Hippocampal formation (tissue), 2 donors: ENCODE measurements around the gene ADD2.
A peak's percentile ranks its signal among the peaks of the same experiment; 100 is the strongest.

Source experiments
- DNase-seq, 2 donors: peaks; one replicate each; lab custom pipeline; 2025; lab: John Stamatoyannopoulos, UW

ADD2 gene

GRCh38 chr2:70785137-70785911 is 17.3 kb upstream of the ADD2 start:
- DNase-seq, result peak; percentile 16 to 62

GRCh38 chr2:70784320-70784719 is 16.3 kb upstream of the ADD2 start:
- no peak for DNase-seq

GRCh38 chr2:70779911-70780545 is 12.0 kb upstream of the ADD2 start:
- DNase-seq, result no peak

- DNase-seq, result no peak
Observed at GRCh38 chr2:70779491-70779890, 11.5 kb upstream of the ADD2 start.

GRCh38 chr2:70778676-70779075 is 10.7 kb upstream of the ADD2 start:
- no peak for DNase-seq

GRCh38 chr2:70777450-70777849 is 9.4 kb upstream of the ADD2 start:
- DNase-seq, result no peak

GRCh38 chr2:70776266-70776665 is 8.3 kb upstream of the ADD2 start:
- no peak for DNase-seq

- DNase-seq, result no peak
Observed at GRCh38 chr2:70775141-70775540, 7.1 kb upstream of the ADD2 start.

GRCh38 chr2:70772486-70773155 is 4.6 kb upstream of the ADD2 start:
- DNase-seq, result no peak

- no peak for DNase-seq
Observed at GRCh38 chr2:70771446-70771845, 3.4 kb upstream of the ADD2 start.

GRCh38 chr2:70769450-70769849 is 1.4 kb upstream of the ADD2 start:
- no peak for DNase-seq

GRCh38 chr2:70768590-70769085 is 638 bp upstream of the ADD2 start:
- DNase-seq, result no peak

- DNase-seq, result no peak
Observed at GRCh38 chr2:70767079-70767698, 811 bp downstream of the ADD2 start.

GRCh38 chr2:70766357-70767078 is 1.5 kb downstream of the ADD2 start:
- no peak for DNase-seq

GRCh38 chr2:70765507-70765906 is 2.5 kb downstream of the ADD2 start:
- no peak for DNase-seq

GRCh38 chr2:70759446-70759845 is 8.6 kb downstream of the ADD2 start:
- DNase-seq, result no peak

GRCh38 chr2:70757966-70758365 is 10.0 kb downstream of the ADD2 start:
- no peak for DNase-seq

- DNase-seq, result no peak
Observed at GRCh38 chr2:70757360-70757759, 10.6 kb downstream of the ADD2 start.

- no peak for DNase-seq
Observed at GRCh38 chr2:70756128-70756527, 11.9 kb downstream of the ADD2 start.

GRCh38 chr2:70753902-70754301 is 14.1 kb downstream of the ADD2 start:
- no peak for DNase-seq

- no peak for DNase-seq
Observed at GRCh38 chr2:70753031-70753430, 15.0 kb downstream of the ADD2 start.

GRCh38 chr2:70752396-70752795 is 15.6 kb downstream of the ADD2 start:
- DNase-seq, result no peak
